Thyroid gland (tissue), 4 donors: ENCODE data around the gene ARL2. TPM values are rescaled to one million over a fixed set of nuclear protein-coding genes. Genes with fewer than 3 reads are reported as not detected.
"Not testable (repeated sequence)": the region's sequence is repeated elsewhere in the genome, so short reads cannot be mapped to it uniquely, and the experiment has no call there.

ENCODE experiments used
- DNase-seq, 2 donors: peaks; one replicate each; pipeline ENCODE4 v3.0.0-alpha.2; 2019
- H3K27ac ChIP-seq, 3 donors: fragments of 200-600 bp; sonication (generic); 1 replicate in 2 of 3; 2 replicates in 1 of 3; pipeline ENCODE4 v1.5.1; 2016 to 2019; ENCODE audit warnings: mild to moderate bottlenecking in 1 of 3, moderate library complexity in 1 of 3
- H3K27me3 ChIP-seq: fragments of 200-600 bp; sonication (generic); one replicate; pipeline ENCODE4 v1.5.1; 2019
- H3K36me3 ChIP-seq, 2 donors: fragments of 200-600 bp; sonication (generic); one replicate each; pipeline ENCODE4 v1.5.1; 2016 to 2019
- H3K4me1 ChIP-seq, 2 donors: fragments of 200-600 bp; sonication (generic); one replicate each; pipeline ENCODE4 v1.5.1; 2017 to 2019
- H3K4me3 ChIP-seq, 3 donors: fragments of 200-600 bp; sonication (generic); replicated peaks in 1 of 3; 1 replicate in 2 of 3; 2 replicates in 1 of 3; pipeline ENCODE4 v1.5.1; 2016; ENCODE audit warnings: mild to moderate bottlenecking in 1 of 3
- H3K9me3 ChIP-seq: fragments of 200-600 bp; sonication (generic); one replicate; pipeline ENCODE4 v1.5.1; 2017
- CTCF ChIP-seq, 6 experiments: fragments of 200-600 bp in 3 of 6; fragments of 450-650 bp in 3 of 6; sonication (generic) in 3 of 6; IDR thresholded peaks; one replicate each; pipeline ENCODE4 v1.5.1; 2016 to 2019; ENCODE audit warnings: antibody characterized with exemption in 6 of 6, mild to moderate bottlenecking in 2 of 6, inconsistent platforms in 1 of 6, moderate library complexity in 1 of 6
- POLR2A ChIP-seq, 2 donors: fragments of 450-650 bp; IDR thresholded peaks; one replicate each; pipeline ENCODE4 v1.6.1; 2017; ENCODE audit warnings: antibody characterized with exemption in 2 of 2, mild to moderate bottlenecking in 2 of 2, moderate library complexity in 1 of 2
- WGBS, 2 donors: methylation state at CpG; one replicate each; pipeline ENCODE4 v1.1.5; 2017; 5-methylcytosine and 5-hydroxymethylcytosine counted together
- intact Hi-C: fragments of 100-400 bp; cut with DNase I; formaldehyde crosslinking; loops from one replicate; pipeline ENCODE4 v1.15.1; 2023
- total RNA-seq, 4 donors: library from RNA; depleted of rRNA; stranded (reverse); fragments of >200 nt; gene quantifications; one replicate each; pipeline ENCODE4 v1.2.3, GENCODE V29; 2016

ARL2 gene
- total RNA-seq, 4 donors from 2014 or later: 76.6 to 166 (median 119) TPM

- H3K4me3 ChIP-seq: no peak overlapping the region
- DNase-seq: no peak
- H3K4me1 ChIP-seq: peaks cover 11 to 13% of the 10 kb centered on the region in 2 donors
- peaks cover 4 to 8% of the 10 kb centered on the region in 2 donors for H3K36me3 ChIP-seq
- WGBS, 2 donors: 98 to 99% methylated on average over 6 of the region's 6 CpGs
- no peak overlapping the region for H3K27ac ChIP-seq
- intact Hi-C loops: loop anchor here (5.0 to 10.0 kb wide), 2 partner anchors 97 to 106 kb away; partner anchors contain the start of genes TM7SF2 and ZNHIT2
- TF ChIP-seq CTCF (IDR thresholded peaks at IDR 0.05) (no peak), POLR2A (IDR thresholded peaks at IDR 0.05) (no peak)
- H3K27me3 ChIP-seq: no peaks in the 10 kb centered on the region
- no peaks in the 10 kb centered on the region for H3K9me3 ChIP-seq
Measured at GRCh38 chr11:65017937-65018336, 4.0 kb downstream of the ARL2 start.

DNA sequence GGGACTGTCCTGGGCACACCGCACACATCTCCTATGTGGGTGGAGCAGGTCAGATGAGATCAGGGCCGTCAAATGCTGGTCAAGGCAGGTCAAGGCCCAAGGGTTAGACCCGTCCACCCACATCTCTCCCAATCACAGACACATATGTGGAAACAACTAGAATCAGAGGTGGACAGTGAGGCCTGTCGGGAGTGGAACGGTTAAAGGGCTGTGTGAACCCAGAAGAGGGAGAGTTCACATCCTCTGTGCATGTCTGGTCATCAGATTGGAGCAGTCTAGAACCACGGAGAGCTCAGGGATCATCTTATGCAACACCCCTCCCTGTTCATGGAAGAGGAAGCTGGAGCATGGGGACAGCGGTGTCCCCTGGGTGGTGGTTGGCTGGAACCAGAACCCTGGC, 5.9 kb downstream of the ARL2 start:
- DNase-seq: no peak
- H3K4me3 ChIP-seq: no peak overlapping the region
- H3K4me1 ChIP-seq: peaks cover 5 to 8% of the 10 kb centered on the region in 2 donors
- intact Hi-C loops: loop anchor here (5.0 to 10.0 kb wide), 3 partner anchors 95 to 175 kb away; partner anchors contain the start of genes CDC42BPG, TM7SF2 and ZNHIT2
- 85 to 90% methylated on average over 6 to 7 of the region's 7 CpGs for WGBS, 2 donors
- H3K27me3 ChIP-seq: no peaks in the 10 kb centered on the region
- no peak for TF ChIP-seq POLR2A (IDR thresholded peaks at IDR 0.05)
- TF ChIP-seq CTCF (IDR thresholded peaks at IDR 0.05): no peak
- no peaks in the 10 kb centered on the region for H3K9me3 ChIP-seq
- peaks cover 4 to 8% of the 10 kb centered on the region in 2 donors for H3K36me3 ChIP-seq
- no peak overlapping the region for H3K27ac ChIP-seq

GRCh38 chr11:65021003-65021402, 7.0 kb downstream of the ARL2 start:
- DNase-seq: no peak
- Histone ChIP-seq H3K36me3 (peaks cover 4 to 8% of the 10 kb centered on the region in 2 donors), H3K4me3 (no peak overlapping the region), H3K4me1 (no peaks in the 10 kb centered on the region), H3K27ac (no peak overlapping the region), H3K9me3 (no peaks in the 10 kb centered on the region), H3K27me3 (no peaks in the 10 kb centered on the region)
- intact Hi-C loops: loop anchor here (10.0 kb wide), 1 partner anchor 176 kb away; the partner anchor contains the start of gene CDC42BPG
- WGBS, 2 donors: 88 to 90% methylated on average over 3 of the region's 3 CpGs
- TF ChIP-seq CTCF (IDR thresholded peaks at IDR 0.05) (no peak), POLR2A (IDR thresholded peaks at IDR 0.05) (no peak)

DNA sequence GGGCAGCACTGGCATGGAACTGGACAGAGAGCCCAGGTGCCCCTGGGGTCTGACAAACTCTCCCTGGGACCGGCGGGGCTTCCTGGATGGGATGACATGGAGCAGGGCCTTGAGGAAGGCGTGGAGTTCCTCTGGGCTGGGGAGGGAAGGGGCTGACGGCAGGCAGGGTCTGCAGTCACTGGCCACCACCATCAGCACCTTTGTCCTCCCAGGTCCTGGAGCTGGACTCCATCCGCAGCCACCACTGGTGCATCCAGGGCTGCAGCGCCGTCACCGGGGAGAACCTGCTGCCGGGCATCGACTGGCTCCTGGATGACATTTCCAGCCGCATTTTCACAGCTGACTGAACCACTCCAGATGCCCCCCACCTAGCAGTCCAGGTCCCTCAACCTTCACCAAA, 7.5 kb downstream of the ARL2 start:
- H3K36me3 ChIP-seq: peaks cover 4 to 8% of the 10 kb centered on the region in 2 donors
- H3K27me3 ChIP-seq: no peaks in the 10 kb centered on the region
- H3K27ac ChIP-seq: no peak overlapping the region
- 87 to 96% methylated on average over 5 to 6 of the region's 11 CpGs for WGBS, 2 donors
- H3K4me3 ChIP-seq: no peak overlapping the region
- no peaks in the 10 kb centered on the region for H3K4me1 ChIP-seq
- TF ChIP-seq POLR2A (IDR thresholded peaks at IDR 0.05): no peak
- no peak for TF ChIP-seq CTCF (IDR thresholded peaks at IDR 0.05)
- H3K9me3 ChIP-seq: no peaks in the 10 kb centered on the region
- DNase-seq: no peak
- intact Hi-C loops: loop anchor here (10.0 kb wide), 1 partner anchor 177 kb away; the partner anchor contains the start of gene CDC42BPG

- H3K36me3 ChIP-seq, H3K27me3 ChIP-seq, DNase-seq, H3K4me1 ChIP-seq, H3K27ac ChIP-seq, H3K4me3 ChIP-seq, H3K9me3 ChIP-seq: not testable (repeated sequence)
- intact Hi-C loops: loop anchor here (10.0 kb wide), 1 partner anchor 179 kb away; the partner anchor contains the start of gene CDC42BPG
- WGBS, 2 donors: 81 to 91% methylated on average over 8 of the region's 8 CpGs
Measured at GRCh38 chr11:65023502-65023901, 9.5 kb downstream of the ARL2 start.
